GM12878 (cell line): ENCODE measurements around the gene TMEM132D. TPM values are rescaled to one million over a fixed set of nuclear protein-coding genes. Genes with fewer than 3 reads are reported as not detected.

Experiments
- ATAC-seq: fragments of 200-7000 bp; cut with Tn5 transposase; 3 replicates; pipeline ENCODE4 v1.9.1; 2020; ENCODE audit warnings: mild to moderate bottlenecking, moderate library complexity
- BruUV-seq: library from RNA; stranded (reverse); fragments of 400-500 nt; replicated peaks from 2 replicates; lab custom pipeline; 2021; lab: Mats Ljungman, UMichigan
- CTCF ChIA-PET: fragments of 300-600 bp; sonication (Branson Sonifier 250); formaldehyde crosslinking; extraction: SDS; loops from one replicate; lab custom pipeline; 2021; ENCODE audit warnings: inconsistent platforms; lab: Yijun Ruan, JAX
- POLR2A ChIA-PET: fragments of 350-600 bp; formaldehyde crosslinking; extraction: SDS; loops from one replicate; lab custom pipeline; 2021; ENCODE audit warnings: inconsistent platforms; lab: Charles Lee
- RAD21 ChIA-PET: fragments of 300-600 bp; sonication (Branson Sonifier 250); formaldehyde crosslinking; loops from one replicate; lab custom pipeline; 2023; ENCODE audit warnings: antibody characterized with exemption; ENCODE audit not compliant: unreplicated experiment; lab: Charles Lee
- SMC1A ChIA-PET: fragments of 300-600 bp; sonication (Branson Sonifier 250); formaldehyde crosslinking; loops from one replicate; lab custom pipeline; 2023; ENCODE audit not compliant: unreplicated experiment, uncharacterized antibody; lab: Charles Lee
- DNase-seq: peaks from one replicate; pipeline ENCODE4 v3.0.0-alpha.2; 2011; ENCODE audit warnings: low read depth, low spot score
- FAIRE-seq: peaks from 3 replicates; lab custom pipeline; 2011; peaks lifted over from hg19 to GRCh38; lab: Jason Lieb, UNC
- H2AFZ ChIP-seq: 2 replicates; pipeline ENCODE4 v1.6.0; 2011; ENCODE audit warnings: low read depth, low read length, control low read depth; ENCODE audit not compliant: control insufficient read depth
- H3K27ac ChIP-seq: 2 replicates; pipeline ENCODE4 v1.5.1; 2011; ENCODE audit warnings: control low read depth; ENCODE audit not compliant: control insufficient read depth, insufficient read depth
- H3K27me3 ChIP-seq, 2 experiments: replicated peaks in 1 of 2; 2 replicates each; pipeline versions ENCODE4 v1.6.0 to v1.6.1; 2011; ENCODE audit warnings: low read length in 1 of 2; ENCODE audit not compliant: control insufficient read depth in 2 of 2, insufficient read depth in 2 of 2
- H3K36me3 ChIP-seq, 2 experiments: 2 replicates each; pipeline ENCODE4 v1.5.1; 2011; ENCODE audit warnings: low read length in 1 of 2; ENCODE audit not compliant: control insufficient read depth in 2 of 2, insufficient read depth in 2 of 2
- H3K4me1 ChIP-seq: 2 replicates; pipeline ENCODE4 v1.6.1; 2011; ENCODE audit warnings: mild to moderate bottlenecking, low read length, moderate library complexity, mixed read lengths; ENCODE audit not compliant: control insufficient read depth, insufficient read depth
- H3K4me2 ChIP-seq: 2 replicates; pipeline ENCODE4 v1.6.0; 2011; ENCODE audit warnings: control low read depth; ENCODE audit not compliant: control insufficient read depth, insufficient read depth
- H3K4me3 ChIP-seq: fragments of 200-600 bp; sonication (generic); 2 replicates; pipeline ENCODE4 v1.5.1; 2016
- H3K79me2 ChIP-seq: 2 replicates; pipeline ENCODE4 v1.6.0; 2011; ENCODE audit warnings: low read length; ENCODE audit not compliant: control insufficient read depth, insufficient read depth
- H3K9ac ChIP-seq: 2 replicates; pipeline ENCODE4 v1.8.0; 2011; ENCODE audit warnings: low read length, control low read depth, mixed read lengths; ENCODE audit not compliant: control insufficient read depth, insufficient read depth
- H3K9me3 ChIP-seq: replicated peaks from 3 replicates; pipeline ENCODE4 v1.5.1; 2011; ENCODE audit warnings: mild to moderate bottlenecking, low read length; ENCODE audit not compliant: control insufficient read depth, insufficient read depth
- H4K20me1 ChIP-seq: 2 replicates; pipeline ENCODE4 v1.6.0; 2011; ENCODE audit not compliant: control insufficient read depth, insufficient read depth
- ATF7 ChIP-seq: fragments of 450-650 bp; IDR thresholded peaks from 2 replicates; pipeline ENCODE4 v1.6.1; 2016; ENCODE audit warnings: low read depth, mild to moderate bottlenecking
- BHLHE40 ChIP-seq, 2 experiments: fragments of 450-650 bp in 1 of 2; IDR thresholded peaks; 2 replicates each; pipeline ENCODE4 v1.6.1; 2011 to 2017; ENCODE audit warnings: low read depth in 2 of 2, borderline replicate concordance in 1 of 2, improper control_type of control experiment in 1 of 2, low read length in 1 of 2, mild to moderate bottlenecking in 1 of 2
- CBFB ChIP-seq: IDR thresholded peaks from 2 replicates; pipeline ENCODE4 v1.6.1; 2016; ENCODE audit warnings: antibody characterized with exemption, low read depth
- CHD4 ChIP-seq: fragments of 200-600 bp; sonication (generic); IDR thresholded peaks from 2 replicates; pipeline ENCODE4 v1.6.1; 2016; ENCODE audit warnings: mild to moderate bottlenecking
- LARP7 ChIP-seq: fragments of 450-650 bp; IDR thresholded peaks from 2 replicates; pipeline ENCODE4 v1.6.1; 2017; ENCODE audit warnings: mild to moderate bottlenecking
- MEF2B ChIP-seq: fragments of 450-650 bp; IDR thresholded peaks from 2 replicates; pipeline ENCODE4 v1.6.1; 2018; ENCODE audit warnings: mild to moderate bottlenecking, moderate library complexity; ENCODE audit not compliant: partially characterized antibody, poor library complexity, severe bottlenecking
- NR2C2 ChIP-seq: IDR thresholded peaks from 2 replicates; pipeline ENCODE4 v1.6.1; 2011; ENCODE audit warnings: borderline replicate concordance, low read depth; ENCODE audit not compliant: control insufficient read depth, insufficient read length
- RELA ChIP-seq: fragments of 450-650 bp; IDR thresholded peaks from 2 replicates; pipeline ENCODE4 v1.8.0; 2014; ENCODE audit warnings: borderline replicate concordance; ENCODE audit not compliant: partially characterized antibody
- YY1 ChIP-seq: IDR thresholded peaks from 2 replicates; pipeline ENCODE4 v1.6.1; 2011; ENCODE audit warnings: low read depth, mild to moderate bottlenecking, low read length
- WGBS: methylation state at CpG from one replicate; pipeline ENCODE4 v1.1.6; 2016; ENCODE audit warnings: low lambda C conversion rate; ENCODE audit not compliant: insufficient replicate concordance, insufficient coverage; ENCODE audit errors: missing lambda C conversion rate; 5-methylcytosine and 5-hydroxymethylcytosine counted together
- in situ Hi-C: fragments of 300-500 bp; cut with MboI; formaldehyde crosslinking; loops from 9 replicates; pipeline ENCODE4 v1.14.3; 2018; ENCODE audit warnings: mixed read lengths
- intact Hi-C: fragments of 100-400 bp; cut with micrococcal nuclease; formaldehyde crosslinking; loops from one replicate; pipeline ENCODE4 v1.14.2; 2022; ENCODE audit not compliant: unreplicated experiment
- polyA plus RNA-seq, 11 experiments: library from polyadenylated mRNA; depleted of rRNA in 4 of 11; unstranded in 6 of 11; stranded (reverse) in 5 of 11; fragments of >200 nt; fragmentation: Nextera tagmentation in 4 of 11; fragmentation: Illumina TruSeq in 1 of 11; extraction: Ambion mirVana in 4 of 11; extraction: Trizol in 1 of 11; gene quantifications; 1 replicate in 1 of 11; 2 replicates in 10 of 11; pipeline versions ENCODE4 v1.2.1 to v1.2.3, GENCODE V29; 2011 to 2016; ENCODE audit warnings: inconsistent platforms in 2 of 11, missing spikeins in 2 of 11, low read depth in 1 of 11
- total RNA-seq, 4 experiments: library from RNA; depleted of rRNA in 3 of 4; stranded (reverse); fragments of >200 nt in 3 of 4; fragmentation: Illumina TruSeq in 1 of 4; extraction: Trizol in 1 of 4; gene quantifications; 2 replicates each; pipeline versions ENCODE4 v1.2.1 to v1.2.3, GENCODE V29; 2013 to 2021
- TF ChIP-seq, protein P1 (sequence below): IDR thresholded peaks from 2 replicates; pipeline ENCODE4 v1.6.1; 2011; ENCODE audit warnings: borderline replicate concordance, low read depth, mild to moderate bottlenecking, moderate library complexity, low read length; ENCODE audit not compliant: insufficient read depth, poor library complexity, severe bottlenecking
- TF ChIP-seq, protein P2 (sequence below), 3 experiments: IDR thresholded peaks in 2 of 3; conservative IDR thresholded peaks in 1 of 3; 2 replicates each; pipeline ENCODE4 v1.5.1; 2011; ENCODE audit warnings: low read depth in 3 of 3, low read length in 3 of 3, mild to moderate bottlenecking in 3 of 3, control low read depth in 2 of 3, moderate library complexity in 2 of 3, inconsistent platforms in 1 of 3, mixed read lengths in 1 of 3; ENCODE audit not compliant: control insufficient read depth in 2 of 3, insufficient read depth in 1 of 3; ENCODE audit errors: extremely low read depth in 1 of 3
- TF ChIP-seq, protein P3 (sequence below): IDR thresholded peaks from 2 replicates; pipeline ENCODE4 v1.6.1; 2012; ENCODE audit warnings: improper control_type of control experiment, low read depth, low read length; ENCODE audit not compliant: insufficient replicate concordance

The TMEM132D gene
- total and polyA plus RNA-seq, 10 of the 15 experiments (the other 5 are each of a cell fraction or from before 2014, with no cell fraction given), result under 0.01 to 0.12 (median 0.02) TPM; not detected in 3

DNA sequence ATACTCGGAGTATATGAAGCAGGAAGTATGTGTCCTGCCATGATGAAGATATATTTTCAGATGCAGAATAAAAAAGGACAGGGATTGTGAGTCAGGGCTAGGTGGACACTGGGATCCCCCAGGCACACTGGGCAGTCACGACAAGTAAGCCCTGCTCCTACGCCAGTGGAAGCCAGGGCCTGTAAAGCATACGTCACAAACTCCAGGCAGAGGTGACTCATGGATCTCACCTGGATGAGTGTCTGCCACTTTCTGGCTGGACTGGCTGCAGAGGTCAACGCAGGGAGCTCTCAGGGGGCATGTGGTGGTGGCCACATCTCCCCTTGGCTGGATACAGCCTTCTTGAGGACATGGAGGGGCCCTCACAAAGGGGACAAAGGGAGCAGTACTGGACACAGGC lies 788.3 kb downstream of the TMEM132D start:
- Histone ChIP-seq H3K36me3 (no peaks in the 10 kb centered on the region), H3K4me2 (no peak overlapping the region), H2AFZ (no peak overlapping the region), H3K27ac (no peak overlapping the region), H3K4me1 (no peaks in the 10 kb centered on the region), H3K27me3 (no peaks in the 10 kb centered on the region; a peak in 1 of 4 replicates), H3K79me2 (no peaks in the 10 kb centered on the region), H4K20me1 (no peaks in the 10 kb centered on the region), H3K9ac (no peak overlapping the region), H3K4me3 (no peak overlapping the region), H3K9me3 (no peaks in the 10 kb centered on the region)
- CTCF ChIA-PET, result no interaction called here
- DNase-seq (no peak), ATAC-seq (no peak), FAIRE-seq (no peak)
- in situ Hi-C loops (no loop called here), intact Hi-C loops (no loop called here)
- POLR2A ChIA-PET, result no interaction called here
- WGBS, result 20% methylated on average over 5 of the region's 5 CpGs
- BruUV-seq, result no TSS peak
- RAD21 ChIA-PET, result no interaction called here
- SMC1A ChIA-PET, result no interaction called here
- TF ChIP-seq, protein P1, sequence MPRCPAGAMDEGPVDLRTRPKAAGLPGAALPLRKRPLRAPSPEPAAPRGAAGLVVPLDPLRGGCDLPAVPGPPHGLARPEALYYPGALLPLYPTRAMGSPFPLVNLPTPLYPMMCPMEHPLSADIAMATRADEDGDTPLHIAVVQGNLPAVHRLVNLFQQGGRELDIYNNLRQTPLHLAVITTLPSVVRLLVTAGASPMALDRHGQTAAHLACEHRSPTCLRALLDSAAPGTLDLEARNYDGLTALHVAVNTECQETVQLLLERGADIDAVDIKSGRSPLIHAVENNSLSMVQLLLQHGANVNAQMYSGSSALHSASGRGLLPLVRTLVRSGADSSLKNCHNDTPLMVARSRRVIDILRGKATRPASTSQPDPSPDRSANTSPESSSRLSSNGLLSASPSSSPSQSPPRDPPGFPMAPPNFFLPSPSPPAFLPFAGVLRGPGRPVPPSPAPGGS, result no peak
- TF ChIP-seq, protein P2, sequence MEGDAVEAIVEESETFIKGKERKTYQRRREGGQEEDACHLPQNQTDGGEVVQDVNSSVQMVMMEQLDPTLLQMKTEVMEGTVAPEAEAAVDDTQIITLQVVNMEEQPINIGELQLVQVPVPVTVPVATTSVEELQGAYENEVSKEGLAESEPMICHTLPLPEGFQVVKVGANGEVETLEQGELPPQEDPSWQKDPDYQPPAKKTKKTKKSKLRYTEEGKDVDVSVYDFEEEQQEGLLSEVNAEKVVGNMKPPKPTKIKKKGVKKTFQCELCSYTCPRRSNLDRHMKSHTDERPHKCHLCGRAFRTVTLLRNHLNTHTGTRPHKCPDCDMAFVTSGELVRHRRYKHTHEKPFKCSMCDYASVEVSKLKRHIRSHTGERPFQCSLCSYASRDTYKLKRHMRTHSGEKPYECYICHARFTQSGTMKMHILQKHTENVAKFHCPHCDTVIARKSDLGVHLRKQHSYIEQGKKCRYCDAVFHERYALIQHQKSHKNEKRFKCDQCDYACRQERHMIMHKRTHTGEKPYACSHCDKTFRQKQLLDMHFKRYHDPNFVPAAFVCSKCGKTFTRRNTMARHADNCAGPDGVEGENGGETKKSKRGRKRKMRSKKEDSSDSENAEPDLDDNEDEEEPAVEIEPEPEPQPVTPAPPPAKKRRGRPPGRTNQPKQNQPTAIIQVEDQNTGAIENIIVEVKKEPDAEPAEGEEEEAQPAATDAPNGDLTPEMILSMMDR (IDR thresholded peaks at IDR 0.05 in 2 of 3, conservative IDR thresholded peaks at IDR 0.05 in 1 of 3; ENCODE audit: control insufficient read depth in 2 of 3, extremely low read depth in 1 of 3, insufficient read depth in 1 of 3, low read depth in 3 of 3, low read length in 3 of 3), result no peak
- TF ChIP-seq YY1 (no peak), RELA (no peak), BHLHE40 (IDR thresholded peaks at IDR 0.05; ENCODE audit: borderline replicate concordance in 1 of 2, low read depth in 2 of 2, low read length in 1 of 2) (no peak), CBFB (no peak), NR2C2 (no peak), ATF7 (no peak), LARP7 (no peak), CHD4 (no peak), MEF2B (no peak)
- TF ChIP-seq, protein P3, sequence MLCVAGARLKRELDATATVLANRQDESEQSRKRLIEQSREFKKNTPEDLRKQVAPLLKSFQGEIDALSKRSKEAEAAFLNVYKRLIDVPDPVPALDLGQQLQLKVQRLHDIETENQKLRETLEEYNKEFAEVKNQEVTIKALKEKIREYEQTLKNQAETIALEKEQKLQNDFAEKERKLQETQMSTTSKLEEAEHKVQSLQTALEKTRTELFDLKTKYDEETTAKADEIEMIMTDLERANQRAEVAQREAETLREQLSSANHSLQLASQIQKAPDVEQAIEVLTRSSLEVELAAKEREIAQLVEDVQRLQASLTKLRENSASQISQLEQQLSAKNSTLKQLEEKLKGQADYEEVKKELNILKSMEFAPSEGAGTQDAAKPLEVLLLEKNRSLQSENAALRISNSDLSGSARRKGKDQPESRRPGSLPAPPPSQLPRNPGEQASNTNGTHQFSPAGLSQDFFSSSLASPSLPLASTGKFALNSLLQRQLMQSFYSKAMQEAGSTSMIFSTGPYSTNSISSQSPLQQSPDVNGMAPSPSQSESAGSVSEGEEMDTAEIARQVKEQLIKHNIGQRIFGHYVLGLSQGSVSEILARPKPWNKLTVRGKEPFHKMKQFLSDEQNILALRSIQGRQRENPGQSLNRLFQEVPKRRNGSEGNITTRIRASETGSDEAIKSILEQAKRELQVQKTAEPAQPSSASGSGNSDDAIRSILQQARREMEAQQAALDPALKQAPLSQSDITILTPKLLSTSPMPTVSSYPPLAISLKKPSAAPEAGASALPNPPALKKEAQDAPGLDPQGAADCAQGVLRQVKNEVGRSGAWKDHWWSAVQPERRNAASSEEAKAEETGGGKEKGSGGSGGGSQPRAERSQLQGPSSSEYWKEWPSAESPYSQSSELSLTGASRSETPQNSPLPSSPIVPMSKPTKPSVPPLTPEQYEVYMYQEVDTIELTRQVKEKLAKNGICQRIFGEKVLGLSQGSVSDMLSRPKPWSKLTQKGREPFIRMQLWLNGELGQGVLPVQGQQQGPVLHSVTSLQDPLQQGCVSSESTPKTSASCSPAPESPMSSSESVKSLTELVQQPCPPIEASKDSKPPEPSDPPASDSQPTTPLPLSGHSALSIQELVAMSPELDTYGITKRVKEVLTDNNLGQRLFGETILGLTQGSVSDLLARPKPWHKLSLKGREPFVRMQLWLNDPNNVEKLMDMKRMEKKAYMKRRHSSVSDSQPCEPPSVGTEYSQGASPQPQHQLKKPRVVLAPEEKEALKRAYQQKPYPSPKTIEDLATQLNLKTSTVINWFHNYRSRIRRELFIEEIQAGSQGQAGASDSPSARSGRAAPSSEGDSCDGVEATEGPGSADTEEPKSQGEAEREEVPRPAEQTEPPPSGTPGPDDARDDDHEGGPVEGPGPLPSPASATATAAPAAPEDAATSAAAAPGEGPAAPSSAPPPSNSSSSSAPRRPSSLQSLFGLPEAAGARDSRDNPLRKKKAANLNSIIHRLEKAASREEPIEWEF, result no peak
